ENCODE results near the gene PRKAG1.
"Not testable (repeated sequence)": the region's sequence is repeated elsewhere in the genome, so short reads cannot be mapped to it uniquely, and the experiment has no call there.

The PRKAG1 gene

GRCh38 chr12:49018261-49019119 is at the start of gene PRKAG1:
PRKAG1 (minus strand) TSS chr12:49018776; CDS start chr12:49018740, 36 bp downstream.
- DNase-seq (ENCODE audit: low spot score): peak; percentile 100

GRCh38 chr12:49066120-49066519 is 47.5 kb upstream of the PRKAG1 start:
- DNase-seq (ENCODE audit: low spot score): no peak

GRCh38 chr12:49064767-49065152 is 46.2 kb upstream of the PRKAG1 start:
- DNase-seq (ENCODE audit: low spot score): no peak

DNA sequence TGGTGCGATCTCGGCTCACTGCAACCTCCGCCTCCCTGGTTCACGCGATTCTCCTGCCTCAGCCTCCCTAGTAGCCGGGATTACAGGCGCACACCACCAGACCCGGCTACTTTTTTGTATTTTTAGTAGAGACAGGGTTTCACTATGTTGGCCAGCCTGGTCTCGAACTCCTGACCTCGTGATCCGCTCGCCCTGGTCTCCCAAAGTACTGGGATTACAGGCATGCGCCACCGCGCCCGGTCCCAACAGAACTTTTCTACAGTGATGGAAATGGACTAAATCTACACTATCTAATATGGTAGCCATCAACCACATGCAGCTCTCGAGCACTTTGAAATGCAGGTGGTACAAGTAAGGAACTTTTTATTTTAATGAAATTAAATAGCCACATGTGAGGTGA is 43.3 kb upstream of the PRKAG1 start:
- not testable (repeated sequence) for DNase-seq (ENCODE audit: low spot score)

GRCh38 chr12:49061157-49061650 is 42.6 kb upstream of the PRKAG1 start:
- DNase-seq (ENCODE audit: low spot score): no peak

DNA sequence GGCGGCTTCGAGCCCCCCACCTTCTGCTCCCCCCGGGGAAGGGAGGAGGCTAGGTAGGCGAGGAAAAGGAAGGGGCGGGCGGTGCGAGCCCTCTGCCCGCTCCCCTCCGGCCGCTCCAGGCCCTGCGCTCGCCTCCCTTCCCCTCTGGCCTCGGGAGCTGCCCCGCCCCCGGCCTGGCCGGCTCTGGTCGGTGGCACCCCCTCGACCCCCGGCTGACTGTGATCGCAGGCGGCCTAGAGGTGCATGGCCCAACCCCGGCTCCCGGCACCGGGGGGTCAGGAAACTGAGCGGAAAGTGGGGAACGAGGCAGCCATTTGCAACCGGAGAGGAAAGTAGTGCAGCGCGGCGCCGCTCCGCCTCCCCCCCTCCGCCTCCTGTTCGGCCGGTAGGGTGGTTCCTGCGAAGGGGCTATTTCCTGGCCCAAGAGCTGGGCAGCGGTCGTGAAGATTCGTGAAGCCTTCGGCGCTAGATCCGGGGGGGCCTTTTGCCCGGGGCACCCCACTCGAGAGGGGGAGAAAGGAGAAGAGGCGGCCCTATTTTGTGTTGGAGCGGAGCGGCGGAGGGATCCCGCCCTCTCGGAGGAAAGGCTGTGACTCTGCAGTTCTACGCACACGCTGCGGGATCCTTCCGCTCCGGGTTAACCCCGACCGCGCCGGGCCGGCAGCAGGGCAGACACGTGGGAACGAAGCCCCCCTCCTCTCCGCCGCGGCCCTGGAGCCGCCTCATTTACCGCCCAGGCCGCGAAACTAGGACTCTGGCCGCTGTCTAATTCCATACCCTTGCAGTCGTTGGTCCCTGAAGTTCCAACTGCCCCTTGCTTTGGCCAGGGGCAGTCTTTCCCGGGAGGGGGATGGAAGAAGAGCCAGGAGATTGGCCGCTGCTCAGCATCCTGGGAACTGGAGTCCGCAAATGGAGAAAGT is 41.9 kb upstream of the PRKAG1 start, which contains the start of gene KMT2D:
Gene KMT2D (minus strand): TSS at position 558 of the 920 bp plus-strand sequence. CDS start 5,470 bp downstream, outside the sequence.
- DNase-seq (ENCODE audit: low spot score): peak; percentile 99

DNA sequence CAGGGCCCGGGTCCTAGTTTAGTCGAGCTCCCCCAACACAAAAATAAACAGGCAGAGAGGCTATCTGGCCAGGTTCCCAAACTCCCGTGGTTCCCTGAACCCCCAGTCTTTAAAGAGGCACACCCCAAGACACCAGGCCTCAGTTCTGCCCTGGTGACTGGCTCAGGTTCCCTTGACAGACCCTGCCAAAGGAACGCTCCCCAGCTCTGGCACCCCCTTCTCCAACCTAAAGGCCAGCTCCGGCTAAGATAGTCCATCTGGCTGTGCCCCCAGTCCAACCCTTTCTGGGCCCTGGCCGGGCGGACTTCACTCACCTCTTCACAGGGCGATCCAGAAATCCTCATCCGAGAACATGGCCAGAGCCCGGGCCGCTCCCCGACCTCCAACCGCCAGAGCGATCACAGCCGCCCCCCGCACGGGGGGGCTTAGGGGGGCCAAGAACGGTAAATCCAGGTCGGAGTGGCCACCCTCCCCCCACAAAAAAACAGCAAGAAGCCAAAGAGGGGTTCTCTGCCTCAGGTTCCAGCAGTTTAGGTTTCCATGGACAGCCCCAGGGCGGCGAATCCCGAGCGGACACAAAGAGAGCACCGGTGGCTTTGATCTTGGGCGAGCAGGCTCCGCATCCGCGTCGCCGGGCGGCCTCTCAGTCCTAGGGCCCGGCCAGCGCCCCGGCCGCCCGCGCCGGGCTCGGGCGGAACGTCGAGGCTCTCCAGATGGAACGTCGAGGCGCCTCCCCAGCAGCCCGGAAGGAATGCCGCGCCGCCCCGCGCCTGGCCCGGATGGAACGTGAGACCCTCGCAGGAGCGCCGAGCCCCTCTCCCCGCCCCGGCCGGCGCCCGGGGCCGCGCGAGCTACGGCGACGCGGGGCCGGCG is 41.0 kb upstream of the PRKAG1 start:
- peak; percentile 86 for DNase-seq (ENCODE audit: low spot score)

DNA sequence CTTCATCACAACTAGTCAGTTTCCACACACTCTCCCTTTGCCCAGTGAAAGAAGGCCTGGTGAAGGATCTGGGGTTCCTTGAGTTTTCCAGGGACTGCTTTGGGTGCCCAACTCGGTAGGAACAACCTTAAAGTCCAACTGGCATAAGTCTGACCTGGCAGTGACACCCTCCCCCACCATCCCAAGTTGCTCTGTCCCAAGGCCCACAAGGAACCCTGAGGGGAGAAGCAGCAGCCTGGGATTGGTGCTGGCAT is 40.4 kb upstream of the PRKAG1 start:
- no peak for DNase-seq (ENCODE audit: low spot score)

GRCh38 chr12:49058366-49059044 is 39.9 kb upstream of the PRKAG1 start:
- no peak for DNase-seq (ENCODE audit: low spot score)

DNA sequence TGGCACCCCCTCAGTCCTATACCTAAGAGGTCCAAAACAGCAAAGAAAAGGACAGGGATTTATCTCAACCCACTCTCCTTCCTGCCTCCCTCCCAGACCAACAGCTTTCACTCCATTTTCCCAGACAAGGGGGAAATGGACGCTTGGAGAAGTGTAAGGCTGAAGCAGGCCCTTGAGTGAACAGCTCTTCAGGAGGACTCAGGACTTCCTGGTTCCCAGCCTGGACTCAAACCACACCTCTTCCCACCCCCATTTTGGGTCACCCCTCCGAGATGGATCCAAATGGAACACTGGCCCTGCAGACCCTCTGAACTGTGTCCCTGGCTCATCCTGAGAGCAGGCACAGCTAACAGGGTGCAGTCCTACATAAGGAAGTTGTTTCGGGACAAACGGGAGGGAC is 39.3 kb upstream of the PRKAG1 start:
- DNase-seq (ENCODE audit: low spot score): no peak

- peak; percentile 79 for DNase-seq (ENCODE audit: low spot score)
Observed at GRCh38 chr12:49055978-49056754, 37.6 kb upstream of the PRKAG1 start.

DNA sequence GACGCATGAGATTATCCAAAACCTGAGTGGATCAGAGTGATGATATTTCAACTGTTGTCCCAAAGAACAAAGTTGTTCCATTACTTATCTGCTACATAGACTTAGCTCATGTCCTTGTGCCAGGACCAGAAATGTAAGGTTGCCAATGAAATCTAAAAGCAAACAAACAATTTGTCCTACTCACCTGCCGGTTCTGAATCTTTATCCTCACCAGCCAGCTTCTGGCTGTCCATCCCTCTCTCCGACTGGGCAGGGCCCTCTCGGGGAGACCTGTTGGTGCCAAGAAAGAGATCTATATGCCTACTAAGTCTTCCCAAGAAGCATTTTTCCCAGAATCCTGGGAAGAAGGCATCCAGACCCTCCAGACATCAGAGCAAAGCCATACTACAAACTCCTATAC is 36.5 kb upstream of the PRKAG1 start:
- DNase-seq (ENCODE audit: low spot score): no peak

DNA sequence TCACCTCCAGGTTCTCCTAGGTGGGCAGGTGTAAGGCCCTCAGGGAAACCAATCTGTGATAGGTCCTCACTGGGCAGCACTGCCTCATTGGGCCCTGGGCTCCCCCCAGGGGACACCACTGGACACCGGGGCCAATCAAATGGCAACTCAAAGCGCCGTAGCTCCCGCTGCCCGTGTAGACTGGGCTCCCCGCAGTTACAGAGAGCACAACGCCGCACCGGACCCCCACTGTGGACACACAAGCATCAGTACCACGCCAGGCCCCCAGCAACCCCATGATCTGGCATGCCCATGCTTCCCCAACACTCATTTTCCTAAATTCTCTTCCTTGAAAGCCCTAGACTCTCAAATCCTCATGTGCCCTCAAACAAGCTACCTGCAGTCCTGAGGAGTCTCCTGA is 35.9 kb upstream of the PRKAG1 start:
- DNase-seq (ENCODE audit: low spot score): no peak

DNA sequence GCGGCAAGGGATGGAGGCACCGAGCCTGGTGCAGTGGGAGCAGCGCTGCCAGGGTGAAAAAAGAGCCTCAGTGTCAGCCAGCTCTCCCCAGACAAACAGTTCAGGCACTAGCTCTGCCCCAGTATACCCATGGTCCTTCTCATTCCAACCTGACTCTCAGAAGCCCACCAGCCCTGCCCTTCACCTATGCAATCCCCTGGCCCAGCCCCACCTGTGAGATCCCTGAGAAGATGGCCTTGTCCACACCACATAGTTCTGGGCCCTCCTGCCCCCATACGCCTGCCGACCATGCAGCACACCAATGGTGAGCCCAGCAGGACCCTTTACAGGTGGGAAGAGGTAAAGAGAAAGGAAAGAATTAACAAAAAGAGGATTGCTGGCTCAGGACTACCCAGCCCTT is 35.5 kb upstream of the PRKAG1 start:
- peak; percentile 10 for DNase-seq (ENCODE audit: low spot score)

DNA sequence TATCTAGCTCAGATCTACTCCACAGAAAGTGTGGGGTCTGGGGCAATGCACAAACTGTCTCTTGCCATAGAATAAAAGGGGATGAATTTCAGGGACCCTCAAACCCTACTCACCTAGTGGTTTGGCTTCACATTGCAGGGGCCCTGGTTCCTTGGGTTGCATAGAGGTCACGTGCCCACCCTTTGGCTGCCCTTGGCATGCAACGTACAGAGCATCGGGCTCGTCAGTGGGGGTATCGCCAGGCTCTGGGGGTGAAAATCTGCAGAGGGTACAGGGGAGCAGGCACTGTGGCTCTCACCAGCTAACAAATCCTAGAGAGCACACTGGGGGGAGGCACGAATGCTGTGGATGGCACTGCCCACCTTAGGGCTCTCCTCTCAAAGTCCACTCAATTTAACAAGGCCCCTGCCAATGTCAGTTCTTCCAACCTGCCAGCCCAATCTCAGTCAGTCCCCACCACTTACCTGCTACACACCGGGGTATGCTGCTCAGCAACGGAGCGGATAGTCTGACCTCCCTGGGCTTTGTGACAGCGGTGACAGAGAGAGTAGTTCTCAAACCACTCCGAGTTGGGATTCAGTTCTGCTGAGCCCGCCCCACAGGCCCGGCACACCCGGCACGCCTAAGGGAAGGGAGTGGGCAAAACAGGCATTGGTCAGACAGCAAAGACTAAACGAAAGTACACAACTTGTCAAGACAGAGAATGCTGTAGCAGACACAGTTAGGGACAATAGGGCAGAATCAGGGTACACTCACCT is 34.1 kb upstream of the PRKAG1 start:
- no peak for DNase-seq (ENCODE audit: low spot score)

DNA sequence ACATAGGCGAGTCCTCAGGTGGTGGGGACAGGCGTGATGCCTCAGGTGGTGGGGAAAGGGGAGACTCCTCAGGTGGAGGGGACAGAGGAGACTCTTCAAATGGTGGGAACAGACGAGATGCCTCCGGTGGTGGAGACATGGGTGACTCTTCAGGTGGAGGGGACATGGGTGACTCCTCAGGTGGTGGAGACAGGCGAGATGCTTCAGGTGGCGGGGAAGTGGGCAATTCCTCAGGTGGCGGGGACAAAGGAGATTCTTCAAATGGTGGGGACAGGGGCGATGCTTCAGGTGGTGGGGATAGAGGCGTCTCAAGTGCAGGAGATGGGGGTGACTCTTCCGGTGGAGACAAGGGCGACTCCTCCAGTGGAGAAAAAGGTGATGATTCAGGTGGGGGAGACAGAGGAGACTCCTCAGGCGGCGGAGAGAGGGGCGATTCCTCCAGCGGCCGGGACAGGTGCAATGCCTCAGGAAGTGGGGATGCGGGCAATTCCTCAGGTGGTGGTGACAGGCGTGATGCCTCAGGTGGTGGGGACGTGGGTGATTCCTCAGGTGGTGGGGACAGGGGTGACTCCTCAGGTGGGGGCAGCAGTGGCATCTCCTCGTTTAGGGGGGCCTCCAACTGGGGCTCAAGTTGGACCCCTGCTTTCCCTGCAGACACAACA is 33.3 kb upstream of the PRKAG1 start:
- no peak for DNase-seq (ENCODE audit: low spot score)

GRCh38 chr12:49051373-49051764 is 32.8 kb upstream of the PRKAG1 start:
- DNase-seq (ENCODE audit: low spot score): no peak

- no peak for DNase-seq (ENCODE audit: low spot score)
Observed at GRCh38 chr12:49050507-49051372, 32.2 kb upstream of the PRKAG1 start.

Measured in iPS-NIHi11 (cell line).